HG03064 (cell line): Measurements from ENCODE around the gene CARD11.
"Not testable (repeated sequence)": the region's sequence is repeated elsewhere in the genome, so short reads cannot be mapped to it uniquely, and the experiment has no call there.

Source experiments
- ATAC-seq: cut with Tn5 transposase; IDR thresholded peaks from one replicate; pipeline ENCODE4 v1.9.1; 2021; ENCODE audit warnings: low read depth; ENCODE audit not compliant: unreplicated experiment

Gene CARD11

DNA sequence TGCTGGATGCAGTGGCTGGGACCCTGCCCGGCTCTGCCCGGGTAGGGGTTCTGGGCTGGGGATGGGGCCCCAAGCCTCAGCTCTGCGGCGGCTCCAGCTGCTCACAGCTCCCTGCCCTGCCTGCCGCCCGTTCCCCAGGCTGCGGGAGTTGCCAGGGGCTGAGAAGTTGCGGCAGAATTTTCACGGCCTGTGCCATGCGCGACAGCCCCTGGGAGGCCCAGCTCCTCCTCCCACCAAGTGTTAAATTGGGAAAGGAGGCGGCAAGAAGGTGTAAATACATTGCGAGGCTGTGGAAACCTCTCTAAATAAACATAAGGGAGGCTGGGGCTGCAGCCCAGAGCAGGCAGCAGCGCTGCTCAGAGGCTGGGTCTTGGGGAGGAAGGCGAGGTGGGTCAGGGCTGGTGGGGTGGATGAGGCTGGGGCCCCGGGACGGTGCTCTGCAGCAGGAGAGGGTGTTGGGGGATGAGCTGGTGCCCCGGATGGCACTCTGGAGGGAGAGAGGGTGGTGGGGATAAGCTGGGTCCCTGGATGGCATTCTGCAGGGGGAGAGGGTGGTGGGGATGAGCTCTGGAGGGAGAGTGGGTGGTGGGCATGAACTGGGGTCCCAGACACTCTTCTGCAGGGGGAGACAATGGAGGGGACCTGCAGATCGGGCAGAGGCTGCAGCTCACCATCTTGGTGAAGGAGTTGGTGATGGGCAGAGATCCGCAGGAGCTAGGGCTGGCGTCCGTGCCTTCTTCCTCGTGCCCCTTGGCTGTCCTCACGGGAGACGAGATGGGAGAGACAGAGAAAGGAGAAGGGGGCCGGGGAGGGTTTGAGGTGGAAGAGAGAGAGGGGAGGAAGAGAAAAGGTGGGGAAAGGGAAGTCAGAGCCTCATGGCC is 114.1 kb downstream of the CARD11 start:
- no peak for ATAC-seq

- ATAC-seq, result no peak
Observed at GRCh38 chr7:2928613-2929311, 114.9 kb downstream of the CARD11 start.

GRCh38 chr7:2928256-2928612 is 115.4 kb downstream of the CARD11 start:
- ATAC-seq, result no peak

- no peak for ATAC-seq
Observed at GRCh38 chr7:2927592-2927991, 116.1 kb downstream of the CARD11 start.

GRCh38 chr7:2926896-2927405 is 116.7 kb downstream of the CARD11 start:
- no peak for ATAC-seq

- no peak for ATAC-seq
Observed at GRCh38 chr7:2926120-2926895, 117.4 kb downstream of the CARD11 start.

DNA sequence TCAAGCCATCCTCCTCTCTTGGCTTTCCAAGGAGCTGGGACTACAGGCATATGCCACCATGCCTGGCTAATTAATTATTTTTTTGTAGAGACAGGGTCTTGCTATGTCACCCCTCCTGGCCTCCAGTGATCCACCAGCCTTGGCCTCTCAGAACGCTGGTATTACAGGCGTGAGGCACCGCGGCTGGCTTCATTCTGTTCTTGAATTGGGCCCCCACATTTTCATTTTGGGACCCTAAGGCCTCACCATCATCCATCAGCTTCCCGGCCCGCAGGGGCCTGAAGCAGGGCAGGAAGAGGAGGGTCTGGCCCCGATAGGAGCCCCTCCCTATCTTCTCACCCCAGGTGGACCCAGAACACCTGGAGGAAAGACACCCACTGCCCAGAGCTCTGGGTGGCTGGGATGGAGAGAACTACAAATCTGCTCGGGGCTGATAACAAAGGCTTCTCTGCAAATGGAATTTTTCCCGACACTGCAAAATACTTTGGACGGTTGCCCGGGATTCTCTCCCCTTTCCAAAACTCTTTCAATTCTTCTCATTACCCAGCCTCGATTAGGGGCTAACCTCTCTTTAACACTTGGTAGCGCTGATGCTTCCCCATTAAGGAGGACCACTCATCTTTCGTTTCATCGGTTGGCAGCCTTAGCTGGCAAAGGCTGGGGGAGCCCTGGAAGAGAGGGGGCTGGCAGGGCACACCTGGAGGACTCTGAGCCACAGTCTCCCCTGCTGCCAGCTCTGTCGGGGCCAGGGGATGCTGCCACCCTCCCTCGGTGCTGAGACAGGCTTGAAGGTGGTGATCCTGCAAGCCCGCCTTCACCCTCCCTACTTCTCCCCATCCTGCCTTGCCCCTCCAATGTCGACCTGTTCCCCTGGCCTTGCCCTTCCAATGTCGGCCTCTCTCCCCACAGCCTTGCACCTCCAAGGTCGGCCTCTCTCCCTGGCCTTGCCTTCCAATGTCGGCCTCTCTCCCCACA is 118.5 kb downstream of the CARD11 start:
- no peak for ATAC-seq

DNA sequence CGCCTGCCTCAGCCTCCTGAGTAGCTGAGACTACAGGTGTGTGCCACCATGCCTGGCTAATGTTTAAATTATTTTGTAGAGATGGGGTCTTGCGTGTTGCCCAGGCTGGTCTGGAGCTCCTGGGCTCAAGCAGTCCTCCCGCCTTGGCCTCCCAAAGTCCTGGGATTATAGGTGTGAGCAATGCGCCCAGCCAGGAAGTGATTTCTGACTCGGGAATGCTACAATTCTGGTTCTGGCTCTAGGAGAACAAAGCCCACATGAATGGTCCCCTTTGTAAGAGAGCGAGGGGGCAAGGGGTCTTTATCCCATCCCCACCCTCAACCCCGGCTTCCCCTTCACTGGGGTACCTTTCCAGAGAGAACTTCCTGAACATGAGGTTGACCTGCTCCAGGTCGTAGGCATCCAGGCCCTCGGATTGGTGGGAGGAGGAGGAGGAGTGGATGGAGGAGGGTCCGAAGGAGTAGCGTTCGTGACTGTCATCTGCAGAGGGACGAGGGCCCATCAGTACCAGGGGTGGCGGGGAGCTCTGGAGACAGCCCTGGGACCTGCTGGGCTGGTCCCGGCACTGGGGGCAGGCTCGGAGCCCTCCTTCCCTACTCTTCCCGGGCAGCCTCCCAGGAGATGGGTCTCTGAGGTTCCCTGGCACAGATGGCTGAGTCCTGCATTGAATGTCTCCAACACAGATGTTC is 119.6 kb downstream of the CARD11 start:
- ATAC-seq, result no peak

GRCh38 chr7:2923291-2923781 is 120.3 kb downstream of the CARD11 start:
- ATAC-seq, result no peak

GRCh38 chr7:2922866-2923265 is 120.8 kb downstream of the CARD11 start:
- ATAC-seq, result no peak

- no peak for ATAC-seq
Observed at GRCh38 chr7:2922348-2922691, 121.3 kb downstream of the CARD11 start.

GRCh38 chr7:2921653-2922347 is 121.9 kb downstream of the CARD11 start:
- no peak for ATAC-seq

DNA sequence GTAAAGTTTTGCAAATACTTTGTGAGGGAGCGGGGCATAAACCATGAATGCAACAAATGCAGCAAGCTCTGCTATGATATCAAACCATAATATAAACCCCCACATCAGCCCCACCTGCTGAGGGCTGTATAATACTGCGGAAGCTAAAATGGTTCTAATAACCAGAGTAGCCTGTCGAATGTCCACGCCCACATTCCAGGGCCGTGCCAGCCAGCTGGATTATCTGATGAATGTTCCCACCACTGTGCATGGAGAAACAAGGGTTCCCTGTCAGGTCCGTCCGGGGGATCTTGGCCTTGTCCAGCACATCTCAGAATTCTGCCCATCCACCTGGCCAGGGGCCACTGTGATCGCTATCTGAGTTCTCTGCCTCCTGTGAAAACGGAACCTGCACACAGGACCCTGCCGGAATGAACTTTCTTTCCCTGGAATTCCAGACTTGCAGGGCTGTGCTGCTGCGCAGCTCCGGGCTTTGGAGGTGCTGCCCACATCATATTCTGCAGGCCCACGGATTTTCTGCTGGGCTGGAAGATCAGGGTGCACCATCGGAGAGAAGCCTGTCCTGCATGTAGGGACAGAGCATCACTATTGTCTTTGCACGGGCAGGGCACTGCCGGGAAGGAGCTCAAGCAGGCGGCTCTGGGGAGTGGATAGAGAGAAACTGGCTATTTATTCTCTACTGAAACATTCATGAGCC is 122.6 kb downstream of the CARD11 start:
- no peak for ATAC-seq

DNA sequence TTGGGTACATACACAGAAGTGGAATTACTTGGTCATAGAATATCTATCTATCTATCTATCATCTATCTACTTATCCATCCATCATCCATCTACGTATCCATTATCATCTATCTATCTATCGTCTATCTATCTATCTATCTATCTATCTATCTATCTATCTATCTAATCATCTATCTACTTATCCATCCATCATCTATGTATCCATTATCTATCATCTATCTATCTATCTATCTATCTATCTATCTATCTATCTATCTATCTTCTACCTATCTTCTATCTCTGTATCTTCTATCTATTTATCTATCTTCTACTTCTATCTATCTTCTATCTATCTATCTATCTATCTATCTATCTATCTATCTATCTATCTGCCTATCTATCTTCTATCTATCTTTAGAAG is 123.2 kb downstream of the CARD11 start:
- ATAC-seq, result not testable (repeated sequence)

- no peak for ATAC-seq
Observed at GRCh38 chr7:2920041-2920440, 123.6 kb downstream of the CARD11 start.

DNA sequence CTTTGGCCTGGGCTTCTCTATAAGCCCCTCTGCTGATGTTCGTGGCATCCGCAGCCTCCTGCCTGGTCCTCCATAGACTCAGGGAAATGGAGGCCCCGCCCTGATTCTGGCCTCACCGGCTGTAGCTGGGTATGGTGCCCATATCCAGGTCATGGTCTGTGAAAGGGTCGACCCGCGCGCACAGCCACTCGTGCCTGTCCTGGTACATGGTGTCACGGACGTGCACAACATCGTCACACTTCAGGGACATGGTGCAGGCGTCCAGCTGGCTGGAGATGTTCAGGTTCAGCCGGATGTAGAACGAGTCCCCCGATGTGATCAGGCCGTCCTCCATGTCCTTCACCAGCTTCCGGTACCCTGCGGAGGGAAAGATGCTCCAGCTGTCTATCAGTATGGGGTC is 124.4 kb downstream of the CARD11 start:
- ATAC-seq, result no peak

DNA sequence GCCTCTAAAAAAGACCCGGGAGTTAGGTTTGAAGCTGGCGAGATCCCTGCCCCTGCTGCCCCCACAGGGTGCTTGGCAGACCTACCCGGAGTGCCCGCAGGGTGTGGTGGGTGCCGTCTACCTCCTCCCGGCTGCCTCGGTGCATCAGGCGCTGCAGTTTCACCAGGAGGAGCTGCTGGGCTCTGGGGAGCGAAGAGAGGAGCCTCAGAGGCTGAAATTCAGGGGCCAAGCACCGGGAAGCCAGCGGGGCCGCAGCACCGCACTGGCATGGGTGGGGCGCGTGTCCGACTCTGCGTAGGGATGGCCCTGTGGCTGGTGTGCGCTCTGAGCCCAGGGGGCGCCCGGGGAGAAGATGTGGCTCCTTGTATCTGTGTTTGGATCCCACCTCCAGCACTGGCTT is 125.3 kb downstream of the CARD11 start:
- no peak for ATAC-seq

- ATAC-seq, result no peak
Observed at GRCh38 chr7:2915023-2915422, 128.6 kb downstream of the CARD11 start.
